Astrocyte of the hippocampus (primary cell): ENCODE measurements around the gene RUSC1.
A peak's percentile ranks its signal among the peaks of the same experiment; 100 is the strongest.

Experiments used
- DNase-seq: peaks from one replicate; pipeline ENCODE4 v3.0.0; 2011; ENCODE audit warnings: low read depth, low spot score

RUSC1 gene

DNA sequence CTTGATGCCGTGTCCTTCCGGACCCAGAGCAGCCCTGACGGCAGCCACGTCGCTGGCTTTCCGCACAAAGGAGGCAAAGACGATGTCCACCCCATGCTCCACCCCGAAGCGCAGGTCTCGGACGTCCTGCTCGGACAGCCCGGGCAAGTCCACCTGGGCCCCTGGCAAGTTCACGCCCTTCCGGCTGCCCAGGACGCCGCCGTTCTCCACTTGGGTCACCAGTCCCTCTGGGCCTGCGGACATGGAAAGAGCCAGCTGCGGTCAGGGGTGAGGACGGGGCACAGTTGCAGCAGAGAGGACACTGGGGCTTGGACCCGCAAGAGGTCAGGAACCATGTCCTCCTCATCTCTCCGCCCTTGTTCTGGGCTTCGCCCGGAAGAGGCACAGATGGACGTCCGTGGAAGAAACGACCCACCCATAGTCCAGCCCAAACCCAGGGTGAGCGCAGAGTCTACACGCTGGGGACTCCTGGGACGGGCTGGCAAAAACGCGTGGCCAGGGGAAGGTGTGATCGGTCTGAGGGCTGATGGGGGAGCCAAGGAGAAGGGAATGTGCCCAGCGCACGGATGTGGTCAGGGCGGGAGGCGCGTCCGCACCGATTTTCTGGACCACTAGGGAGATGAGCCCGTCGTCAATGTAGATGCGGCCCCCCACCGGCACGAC, 26.0 kb upstream of the RUSC1 start:
- DNase-seq = no peak

DNA sequence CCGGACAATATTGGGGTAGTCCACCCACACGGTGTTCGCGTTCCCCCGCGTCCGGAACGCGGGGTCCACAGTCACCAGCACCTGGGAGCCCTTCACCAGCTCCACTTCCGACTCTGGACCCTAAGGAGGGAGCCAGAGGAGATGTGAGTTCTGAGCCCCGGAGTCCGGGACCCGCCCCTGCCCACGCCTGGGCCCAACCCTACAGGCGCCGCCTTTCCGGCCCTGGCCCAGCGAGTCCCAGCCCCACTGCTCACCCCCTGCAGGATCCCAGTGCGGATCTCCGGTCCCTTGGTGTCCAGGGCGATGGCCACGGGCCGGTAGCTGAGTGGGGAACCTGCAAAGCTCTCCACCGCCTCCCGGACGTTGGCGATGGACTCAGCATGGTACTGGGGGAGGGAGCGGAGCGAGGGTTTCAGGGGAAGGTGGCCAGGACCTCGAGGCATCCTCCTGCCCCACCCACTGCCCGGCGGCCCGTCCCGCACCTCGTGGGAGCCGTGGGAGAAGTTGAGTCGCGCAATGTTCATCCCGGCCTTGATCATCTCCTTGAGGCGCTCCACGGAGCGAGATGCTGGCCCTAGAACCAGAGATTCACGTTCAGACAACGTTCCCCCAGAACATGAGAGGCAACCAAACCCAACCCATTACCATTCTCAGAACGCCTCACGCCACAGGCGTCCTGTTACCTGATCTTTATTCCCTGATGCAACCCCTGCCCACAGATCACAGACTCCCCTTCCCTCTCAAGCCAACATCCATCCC, 25.3 kb upstream of the RUSC1 start:
- no peak for DNase-seq

DNA sequence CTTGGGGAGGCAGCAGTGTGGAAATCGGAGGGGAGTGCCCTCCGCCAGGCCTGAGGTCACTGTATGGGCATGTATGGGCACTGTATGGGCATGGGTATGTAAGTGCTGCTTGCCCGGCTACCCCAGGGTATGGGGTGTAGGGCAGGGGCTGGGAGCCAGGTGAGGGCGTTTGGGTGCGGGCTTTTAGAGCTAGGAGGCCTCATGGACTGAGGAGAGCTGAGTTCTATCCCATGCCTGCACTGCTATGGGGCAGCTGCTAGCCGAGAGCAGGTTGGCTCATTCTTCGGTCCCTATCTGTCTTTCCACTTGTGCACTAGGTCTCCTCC, 24.8 kb upstream of the RUSC1 start:
- DNase-seq = no peak

DNA sequence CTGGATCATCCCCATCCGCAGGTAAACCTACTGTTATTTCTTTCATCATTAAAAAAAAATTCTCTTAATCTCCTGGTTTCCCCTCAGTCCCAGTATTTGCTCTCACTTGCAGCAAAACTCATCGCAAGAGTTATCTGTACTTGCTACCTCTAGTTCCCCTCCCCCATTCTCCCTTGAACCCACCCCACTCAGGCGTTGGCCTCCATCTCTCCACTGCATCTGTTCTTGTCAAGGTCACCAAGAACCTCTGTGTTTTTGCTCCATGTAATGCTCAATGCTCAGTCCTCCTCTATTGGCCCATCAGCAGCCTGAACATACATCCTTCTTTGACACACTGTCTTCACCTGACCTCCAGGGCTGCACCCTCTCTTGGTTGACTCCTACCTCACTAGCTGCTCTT, 24.0 kb upstream of the RUSC1 start:
- DNase-seq = no peak

DNA sequence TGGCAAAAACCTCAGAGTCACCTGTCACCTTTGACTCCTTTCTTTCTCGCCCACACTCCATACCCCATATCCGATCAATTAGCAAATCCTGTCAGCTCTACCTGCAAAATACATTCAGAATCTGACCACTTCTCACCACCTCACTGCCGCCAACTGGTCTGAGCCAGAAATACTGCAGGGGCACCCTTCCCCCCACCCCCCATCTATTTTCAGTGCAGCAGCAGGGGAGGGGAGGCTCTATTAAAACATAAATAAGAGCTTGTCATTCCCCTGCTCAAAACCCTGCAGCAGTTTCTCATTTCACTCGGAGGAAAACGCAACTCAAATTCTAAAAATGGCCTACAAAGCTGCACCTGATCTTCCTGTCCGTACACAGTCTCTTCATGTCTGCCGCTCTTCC, 23.3 kb upstream of the RUSC1 start:
- DNase-seq = no peak

DNA sequence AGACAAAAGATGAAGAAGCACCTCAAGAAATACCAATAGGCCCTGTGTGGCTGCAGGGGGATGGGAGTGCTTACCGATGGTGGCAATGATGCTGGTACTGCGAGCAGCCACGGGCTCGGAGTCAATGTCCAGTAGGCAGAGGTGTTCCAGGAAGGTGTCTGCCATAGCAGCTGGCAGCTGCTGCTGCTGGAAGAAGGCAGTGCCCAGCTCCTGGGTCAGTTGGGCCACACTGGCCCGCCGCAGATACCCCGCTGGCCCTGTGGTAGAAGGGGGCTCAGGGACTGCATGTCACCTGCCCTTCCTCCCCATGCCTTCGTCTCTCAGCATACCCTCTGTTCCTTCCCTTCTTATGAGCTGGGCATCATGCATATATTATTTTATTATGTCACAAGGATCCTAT, 20.7 kb upstream of the RUSC1 start:
- no peak for DNase-seq

DNA sequence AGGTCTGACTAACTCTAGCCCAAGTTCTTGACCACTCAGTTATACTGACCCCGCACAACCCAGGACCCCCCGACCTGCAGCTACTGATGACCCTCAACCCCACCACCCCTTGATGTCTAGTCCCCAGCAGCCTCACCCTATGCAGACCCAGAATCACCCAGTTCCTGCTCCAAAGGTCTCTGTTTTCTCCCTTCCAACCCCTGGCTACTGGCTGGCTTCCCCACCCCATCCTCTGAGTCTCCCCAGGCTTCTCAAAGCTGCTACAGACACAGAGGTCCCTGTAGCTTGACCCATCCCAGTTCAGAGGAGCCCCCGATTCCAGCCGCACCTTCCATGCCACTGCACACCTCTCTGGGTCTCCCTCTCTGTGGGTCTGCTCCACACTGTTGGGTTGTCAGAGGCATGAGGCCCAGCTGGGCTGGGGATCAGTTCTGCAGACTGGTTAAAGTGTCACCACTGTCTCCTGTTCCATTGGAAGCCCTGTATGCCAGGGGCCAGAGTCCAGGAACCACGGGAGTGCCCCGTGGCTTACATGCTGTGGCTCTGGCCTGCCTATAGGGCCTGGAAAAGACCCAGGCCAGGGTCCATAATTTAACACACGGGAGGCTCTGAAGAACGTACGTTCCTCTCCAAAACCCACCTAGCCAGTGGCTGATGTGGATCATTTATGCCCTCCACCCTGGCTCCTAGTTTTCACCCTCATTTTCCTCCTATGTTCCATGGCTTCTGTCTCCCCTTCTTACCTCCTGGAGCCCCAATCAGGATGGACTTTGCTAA, 20.0 kb upstream of the RUSC1 start:
- no peak for DNase-seq

DNA sequence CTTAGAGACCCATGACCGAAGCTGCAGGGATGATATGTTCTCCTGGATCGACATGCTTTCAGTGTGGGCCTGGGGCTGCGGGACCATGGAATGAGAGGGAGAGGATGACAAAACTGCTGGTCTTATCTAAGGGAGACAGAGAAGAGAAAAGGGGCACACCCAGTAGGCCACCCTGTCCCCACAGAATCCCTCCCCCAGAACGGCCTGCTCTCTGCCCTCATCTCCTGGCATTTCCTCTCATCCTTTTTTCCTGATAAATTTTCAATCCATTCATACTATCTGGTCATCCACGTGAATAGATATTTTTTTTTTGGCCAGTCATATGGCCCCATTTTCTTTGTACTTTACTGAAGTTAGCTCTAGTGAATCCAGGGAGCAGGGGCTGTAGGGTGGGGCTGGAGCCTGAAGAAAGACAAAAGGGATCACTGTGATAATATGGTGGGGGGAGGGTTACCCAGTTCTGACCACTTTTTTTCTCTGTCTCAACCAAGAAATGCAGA, 19.3 kb upstream of the RUSC1 start, which contains the start of gene PKLR:
TSS of gene PKLR (minus strand) at position 97 of the 500 bp plus-strand sequence. CDS start at position 54, 43 bp downstream.
- no peak for DNase-seq

DNA sequence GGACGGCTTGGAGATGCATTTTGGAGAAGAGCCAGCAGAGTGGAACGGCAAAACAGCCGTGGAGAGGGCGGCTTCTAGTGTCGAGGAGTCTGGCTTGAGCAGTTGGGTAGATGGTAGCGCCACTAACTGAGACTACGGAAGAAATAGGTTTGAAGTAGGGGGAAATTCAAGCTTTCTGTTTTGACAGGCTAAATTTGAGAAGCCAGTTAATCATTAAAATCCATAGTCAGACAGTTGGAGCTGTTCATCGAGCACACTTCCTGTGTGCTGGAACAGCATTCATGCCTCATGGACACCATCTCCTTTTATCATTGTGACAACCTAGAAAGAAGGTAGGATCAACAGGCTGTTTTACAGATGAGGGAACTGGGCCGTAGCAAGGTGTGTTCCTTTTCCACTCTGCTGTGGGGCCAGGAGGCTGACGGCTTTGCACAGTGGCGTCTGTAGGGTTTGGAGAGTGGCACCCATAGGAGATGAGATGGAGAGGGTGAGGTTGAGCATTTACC, 16.1 kb upstream of the RUSC1 start:
- DNase-seq = no peak

DNA sequence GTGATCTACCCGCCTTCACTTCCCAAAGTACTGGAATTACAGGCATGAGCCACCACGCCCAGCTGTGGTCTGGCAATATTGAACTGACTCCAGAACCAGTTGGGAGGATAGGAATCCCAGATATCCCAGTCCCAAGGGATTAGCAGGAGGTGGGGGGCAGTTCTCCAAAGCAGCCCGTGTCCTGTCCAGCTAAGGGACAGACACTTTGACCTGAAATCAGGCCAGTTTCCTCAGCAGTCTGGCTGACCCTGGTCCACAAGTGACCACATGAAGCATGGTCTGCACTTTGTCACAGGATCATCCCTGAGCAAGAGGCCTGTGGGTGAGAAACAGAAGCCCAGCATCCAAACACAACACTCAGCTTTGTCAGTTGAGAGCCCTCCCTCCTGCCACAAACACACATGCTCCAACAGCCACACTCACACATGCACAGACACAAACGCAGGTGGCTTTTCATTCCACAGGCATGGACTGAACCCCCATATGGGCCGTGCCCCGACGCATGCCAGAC, 14.8 kb upstream of the RUSC1 start:
- peak; percentile 39 for DNase-seq

DNA sequence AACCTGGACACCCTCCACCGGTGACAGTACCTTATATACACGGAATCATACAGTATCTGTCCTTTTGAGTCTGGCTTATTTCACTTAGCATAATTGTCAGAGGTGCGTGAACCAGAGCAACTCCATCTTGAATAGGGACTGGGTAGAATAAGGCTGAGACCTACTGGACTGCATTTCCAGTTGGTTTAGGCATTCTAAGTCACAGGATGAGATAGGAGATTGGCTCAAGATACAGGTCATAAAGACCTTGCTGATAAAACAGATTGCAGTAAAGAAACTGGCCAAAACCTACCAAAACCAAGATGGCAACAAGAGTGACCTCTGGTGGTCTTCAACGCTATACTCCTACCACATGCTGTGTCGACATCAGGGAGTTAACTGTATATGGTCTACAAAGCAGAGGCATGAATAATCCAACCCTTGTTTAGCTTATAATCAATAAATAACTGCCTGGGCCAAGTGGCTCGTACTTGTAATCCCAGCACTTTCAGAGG, 13.4 kb upstream of the RUSC1 start:
- peak; percentile 40 for DNase-seq

DNA sequence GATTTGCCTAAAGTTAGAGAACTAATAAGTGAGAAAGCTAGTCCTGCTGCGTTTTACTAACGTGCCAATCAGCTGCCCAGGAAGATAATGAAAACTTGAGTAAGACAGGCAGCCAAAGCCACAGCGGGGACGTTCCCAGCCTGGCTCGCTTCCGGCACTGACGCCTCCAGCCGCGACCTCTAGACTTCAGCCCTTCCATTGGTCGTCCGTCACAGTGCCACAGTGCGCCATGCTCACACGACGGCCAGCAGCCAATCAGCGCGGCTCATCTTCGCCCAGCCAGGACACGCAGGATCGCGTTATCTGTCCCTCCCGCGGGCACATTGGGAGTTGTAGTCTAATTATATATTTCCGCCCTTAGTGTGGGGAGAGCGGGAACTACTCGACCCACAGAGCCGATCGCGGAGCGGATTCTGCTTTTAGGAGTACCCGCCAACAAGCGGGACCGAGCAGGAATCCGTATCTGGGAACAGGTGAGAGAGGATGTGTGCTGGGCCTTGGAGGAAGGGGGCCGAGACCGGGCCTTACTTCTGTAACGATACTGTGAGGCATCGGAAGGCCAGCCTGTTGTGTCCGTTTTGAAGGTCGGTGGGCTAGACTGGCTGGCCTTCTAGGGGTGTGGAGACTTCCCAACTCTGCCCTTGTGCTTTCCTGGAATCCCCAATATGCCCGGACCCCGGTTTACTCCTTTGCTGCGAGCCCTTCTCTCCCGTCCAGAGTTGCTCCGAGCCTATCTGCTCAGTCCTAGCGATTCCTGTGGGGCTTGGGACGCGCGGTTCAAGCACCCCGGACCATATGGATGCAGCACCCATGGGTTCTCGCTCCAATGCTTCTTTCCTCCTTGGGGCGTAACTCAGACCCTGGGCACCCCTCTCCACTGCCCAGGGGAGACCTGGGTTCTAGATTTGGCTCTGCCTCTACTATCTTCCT, 11.9 kb upstream of the RUSC1 start, which contains the start of gene FDPS:
TSS of gene FDPS (plus strand) at position 374 of the 930 bp plus-strand sequence. CDS start 924 bp downstream, outside the sequence.
- peak; percentile 100 for DNase-seq

DNA sequence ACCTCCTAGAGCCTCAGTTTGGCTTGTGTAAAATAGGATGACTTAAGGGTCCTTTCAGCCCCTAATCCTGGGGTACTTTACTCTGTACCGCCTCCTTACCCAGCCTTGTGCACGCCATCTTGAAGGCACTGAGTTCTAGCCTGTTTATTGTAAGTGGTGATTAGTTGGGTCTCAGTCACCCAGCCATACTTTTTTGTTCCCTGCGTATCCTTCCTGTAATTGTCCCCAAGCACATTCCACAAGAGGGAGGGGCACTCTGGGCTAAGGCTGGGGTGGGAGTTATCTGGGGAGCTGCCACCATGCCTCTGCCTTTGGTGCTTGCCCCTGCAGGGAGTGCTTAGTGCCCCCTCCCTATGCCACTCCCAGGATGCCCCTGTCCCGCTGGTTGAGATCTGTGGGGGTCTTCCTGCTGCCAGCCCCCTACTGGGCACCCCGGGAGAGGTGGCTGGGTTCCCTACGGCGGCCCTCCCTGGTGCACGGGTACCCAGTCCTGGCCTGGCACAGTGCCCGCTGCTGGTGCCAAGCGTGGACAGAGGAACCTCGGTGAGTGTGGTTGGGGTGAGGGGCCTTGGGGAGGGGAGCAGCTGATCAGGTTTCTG, 11.2 kb upstream of the RUSC1 start:
- peak; percentile 43 for DNase-seq

DNA sequence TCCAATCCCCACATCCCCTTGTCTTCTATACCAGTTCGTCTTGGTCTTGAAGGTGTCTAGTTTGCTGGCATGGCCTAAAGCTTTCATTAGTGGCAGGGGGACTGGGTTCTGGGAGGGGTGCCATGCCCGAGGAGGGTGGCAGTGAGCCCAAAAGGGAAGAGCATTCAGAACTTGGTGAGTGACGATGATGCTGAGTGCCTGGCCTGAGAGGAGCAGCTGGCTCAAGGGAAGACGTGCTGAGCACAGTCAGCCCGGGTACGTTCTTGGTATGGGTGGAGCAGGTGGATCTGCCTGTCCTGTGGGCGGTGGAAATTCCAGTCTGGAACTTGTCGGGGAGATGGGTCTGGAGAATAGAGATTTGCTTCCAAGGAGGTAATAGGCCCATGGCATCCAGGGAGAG, 7.4 kb upstream of the RUSC1 start:
- DNase-seq = no peak

DNA sequence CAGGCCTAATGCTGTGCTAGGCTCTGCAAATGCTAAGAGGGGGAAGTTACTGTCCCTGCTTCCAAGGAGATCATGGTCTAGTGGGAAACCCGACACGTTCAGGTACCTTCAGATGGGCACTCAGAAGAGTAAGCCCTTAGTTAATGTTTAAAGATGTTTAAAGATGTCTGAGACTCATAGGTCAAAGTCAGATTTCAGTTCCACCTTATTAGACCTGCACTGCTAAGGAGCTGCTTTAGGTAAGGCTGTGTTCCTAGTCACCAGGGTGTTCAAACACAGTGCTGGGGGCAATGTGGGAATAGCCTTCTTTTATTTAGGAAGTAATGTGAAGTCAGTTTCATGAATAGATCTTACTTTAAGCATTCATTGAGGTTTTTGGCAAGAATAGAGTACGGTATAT, 3.8 kb upstream of the RUSC1 start:
- no peak for DNase-seq

DNA sequence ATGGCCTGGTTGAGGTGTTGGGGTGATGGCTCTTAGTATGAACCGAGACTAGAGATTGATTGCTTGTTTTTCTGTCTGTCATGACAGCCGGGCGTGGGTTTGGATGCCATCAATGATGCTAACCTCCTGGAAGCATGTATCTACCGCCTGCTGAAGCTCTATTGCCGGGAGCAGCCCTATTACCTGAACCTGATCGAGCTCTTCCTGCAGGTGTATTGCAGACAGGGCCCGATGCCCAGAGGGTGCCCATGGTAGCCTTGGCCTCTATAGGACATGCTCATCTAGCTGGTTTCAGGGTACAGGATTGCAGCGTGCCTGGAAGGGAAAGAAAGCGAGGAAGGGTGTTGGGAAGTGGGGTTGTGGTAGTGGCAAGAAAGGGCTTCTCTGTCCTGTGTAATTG, 2.6 kb upstream of the RUSC1 start:
- DNase-seq = no peak

DNA sequence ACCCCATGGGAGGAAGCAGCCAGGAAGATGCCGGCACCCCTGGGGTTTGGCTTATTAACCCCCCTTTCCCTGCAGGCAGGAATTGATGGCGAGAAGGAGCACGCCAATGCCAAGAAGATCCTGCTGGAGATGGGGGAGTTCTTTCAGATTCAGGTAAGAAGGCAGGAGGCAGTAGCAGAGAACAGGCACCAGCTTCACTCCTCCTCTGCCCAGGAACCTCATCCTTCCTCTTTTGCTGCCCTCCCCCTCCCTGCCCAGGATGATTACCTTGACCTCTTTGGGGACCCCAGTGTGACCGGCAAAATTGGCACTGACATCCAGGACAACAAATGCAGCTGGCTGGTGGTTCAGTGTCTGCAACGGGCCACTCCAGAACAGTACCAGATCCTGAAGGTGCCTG, 1.2 kb upstream of the RUSC1 start:
- DNase-seq = no peak

DNA sequence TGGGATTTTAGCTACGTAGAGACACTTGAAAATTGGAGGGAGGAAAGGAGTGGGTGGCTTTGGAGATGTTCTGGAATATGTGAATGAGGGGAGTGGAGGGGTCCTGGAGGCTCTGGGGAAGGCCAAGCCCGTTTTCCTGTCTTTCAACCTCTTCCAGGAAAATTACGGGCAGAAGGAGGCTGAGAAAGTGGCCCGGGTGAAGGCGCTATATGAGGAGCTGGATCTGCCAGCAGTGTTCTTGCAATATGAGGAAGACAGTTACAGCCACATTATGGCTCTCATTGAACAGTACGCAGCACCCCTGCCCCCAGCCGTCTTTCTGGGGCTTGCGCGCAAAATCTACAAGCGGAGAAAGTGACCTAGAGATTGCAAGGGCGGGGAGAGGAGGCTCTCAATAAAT, 442 bp upstream of the RUSC1 start:
- DNase-seq = no peak

DNA sequence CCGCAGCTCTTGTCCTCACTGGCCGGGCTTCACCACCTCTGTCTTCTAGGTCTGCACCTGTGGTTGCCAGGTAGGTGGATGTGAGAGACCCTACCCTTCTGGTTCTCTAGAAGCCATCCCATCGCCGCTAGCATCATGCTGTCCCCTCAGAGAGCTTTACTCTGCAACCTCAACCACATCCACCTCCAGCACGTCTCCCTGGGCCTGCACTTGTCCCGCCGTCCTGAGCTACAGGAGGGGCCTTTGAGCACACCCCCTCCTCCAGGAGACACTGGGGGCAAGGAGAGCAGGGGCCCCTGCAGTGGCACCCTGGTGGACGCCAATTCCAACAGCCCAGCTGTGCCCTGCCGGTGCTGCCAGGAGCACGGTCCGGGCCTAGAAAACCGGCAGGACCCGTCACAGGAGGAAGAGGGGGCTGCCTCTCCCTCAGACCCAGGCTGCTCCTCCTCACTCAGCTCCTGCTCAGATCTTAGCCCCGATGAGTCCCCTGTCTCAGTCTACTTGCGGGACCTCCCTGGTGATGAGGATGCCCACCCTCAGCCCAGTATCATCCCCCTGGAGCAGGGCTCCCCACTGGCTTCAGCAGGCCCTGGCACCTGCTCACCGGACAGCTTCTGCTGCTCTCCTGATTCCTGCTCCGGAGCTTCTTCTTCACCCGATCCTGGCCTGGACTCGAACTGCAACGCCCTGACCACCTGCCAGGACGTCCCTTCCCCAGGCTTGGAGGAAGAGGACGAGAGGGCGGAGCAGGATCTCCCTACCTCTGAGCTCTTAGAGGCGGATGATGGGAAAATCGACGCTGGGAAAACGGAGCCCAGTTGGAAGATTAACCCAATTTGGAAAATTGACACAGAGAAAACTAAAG, 1.2 kb downstream of the RUSC1 start:
- peak; percentile 30 for DNase-seq
